ENCODE results near the gene PDHX.

The PDHX gene

GRCh38 chr11:34936945-34937629, 20.7 kb downstream of the PDHX start:
- TF ChIP-seq CTCF (IDR thresholded peaks at IDR 0.05; ENCODE audit: borderline replicate concordance, insufficient read depth, low read depth, low read length), result no peak
- no peak overlapping the region for H3K4me3 ChIP-seq (ENCODE audit: low read depth, low read length)

- no peak overlapping the region for H3K4me3 ChIP-seq (ENCODE audit: low read depth, low read length)
- no peak for TF ChIP-seq CTCF (IDR thresholded peaks at IDR 0.05; ENCODE audit: borderline replicate concordance, insufficient read depth, low read depth, low read length)
Measured at GRCh38 chr11:34938611-34939010, 22.2 kb downstream of the PDHX start.

- no peak for TF ChIP-seq CTCF (IDR thresholded peaks at IDR 0.05; ENCODE audit: borderline replicate concordance, insufficient read depth, low read depth, low read length)
- H3K4me3 ChIP-seq (ENCODE audit: low read depth, low read length), result no peak overlapping the region
Measured at GRCh38 chr11:34940026-34940677, 23.7 kb downstream of the PDHX start.

GRCh38 chr11:34941688-34942087, 25.3 kb downstream of the PDHX start:
- no peak overlapping the region for H3K4me3 ChIP-seq (ENCODE audit: low read depth, low read length)
- TF ChIP-seq CTCF (IDR thresholded peaks at IDR 0.05; ENCODE audit: borderline replicate concordance, insufficient read depth, low read depth, low read length), result no peak

GRCh38 chr11:34944692-34945091, 28.3 kb downstream of the PDHX start:
- no peak for TF ChIP-seq CTCF (IDR thresholded peaks at IDR 0.05; ENCODE audit: borderline replicate concordance, insufficient read depth, low read depth, low read length)
- H3K4me3 ChIP-seq (ENCODE audit: low read depth, low read length), result no peak overlapping the region

GRCh38 chr11:34948696-34949095, 32.3 kb downstream of the PDHX start:
- no peak overlapping the region for H3K4me3 ChIP-seq (ENCODE audit: low read depth, low read length)
- TF ChIP-seq CTCF (IDR thresholded peaks at IDR 0.05; ENCODE audit: borderline replicate concordance, insufficient read depth, low read depth, low read length), result no peak

- no peak overlapping the region for H3K4me3 ChIP-seq (ENCODE audit: low read depth, low read length)
- no peak for TF ChIP-seq CTCF (IDR thresholded peaks at IDR 0.05; ENCODE audit: borderline replicate concordance, insufficient read depth, low read depth, low read length)
Measured at GRCh38 chr11:34953955-34954354, 37.5 kb downstream of the PDHX start.
